ENCODE data around the gene PNPO. TPM values are rescaled to one million over a fixed set of nuclear protein-coding genes. Genes with fewer than 3 reads are reported as not detected.
A peak's percentile ranks its signal among the peaks of the same experiment; 100 is the strongest.

PNPO gene
- total RNA-seq, 2 donors from 2014 or later = 16.9 to 28.9 TPM

DNA sequence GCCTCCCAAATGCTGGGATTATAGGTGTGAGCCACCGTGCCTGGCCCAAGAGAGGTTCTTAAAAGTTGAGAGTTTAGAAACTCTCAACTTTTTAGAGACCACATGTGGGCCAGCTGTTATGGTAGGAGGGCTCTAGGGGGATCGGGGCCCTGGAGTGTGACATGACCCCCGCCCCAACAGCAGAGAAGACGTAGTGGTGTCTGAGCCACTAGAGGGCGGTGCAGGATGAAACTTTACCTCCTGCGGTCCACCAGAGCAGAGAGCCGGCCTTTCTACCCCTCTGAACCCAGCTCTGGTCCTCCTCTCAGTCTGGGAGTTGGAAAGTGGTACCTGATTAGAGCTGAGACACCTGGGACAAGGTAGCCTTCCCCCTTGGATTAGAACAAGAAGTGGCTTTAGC, 37.0 kb downstream of the PNPO start:
- Histone ChIP-seq H3K9me3 (no peaks in the 10 kb centered on the region), H3K4me3 (no peak overlapping the region), H3K27ac (no peak overlapping the region), H3K36me3 (peaks cover 60% of the 10 kb centered on the region), H3K27me3 (replicated peaks; ENCODE audit: insufficient read depth) (no peaks in the 10 kb centered on the region), H3K4me1 (ENCODE audit: control insufficient read depth in 1 of 2, low read depth in 2 of 2) (no peaks in the 10 kb centered on the region)
- no peak for ATAC-seq (ENCODE audit: insufficient number of reproducible peaks, low FRiP score, low read depth)
- no peak for DNase-seq (ENCODE audit: low spot score)
- TF ChIP-seq, protein P1, sequence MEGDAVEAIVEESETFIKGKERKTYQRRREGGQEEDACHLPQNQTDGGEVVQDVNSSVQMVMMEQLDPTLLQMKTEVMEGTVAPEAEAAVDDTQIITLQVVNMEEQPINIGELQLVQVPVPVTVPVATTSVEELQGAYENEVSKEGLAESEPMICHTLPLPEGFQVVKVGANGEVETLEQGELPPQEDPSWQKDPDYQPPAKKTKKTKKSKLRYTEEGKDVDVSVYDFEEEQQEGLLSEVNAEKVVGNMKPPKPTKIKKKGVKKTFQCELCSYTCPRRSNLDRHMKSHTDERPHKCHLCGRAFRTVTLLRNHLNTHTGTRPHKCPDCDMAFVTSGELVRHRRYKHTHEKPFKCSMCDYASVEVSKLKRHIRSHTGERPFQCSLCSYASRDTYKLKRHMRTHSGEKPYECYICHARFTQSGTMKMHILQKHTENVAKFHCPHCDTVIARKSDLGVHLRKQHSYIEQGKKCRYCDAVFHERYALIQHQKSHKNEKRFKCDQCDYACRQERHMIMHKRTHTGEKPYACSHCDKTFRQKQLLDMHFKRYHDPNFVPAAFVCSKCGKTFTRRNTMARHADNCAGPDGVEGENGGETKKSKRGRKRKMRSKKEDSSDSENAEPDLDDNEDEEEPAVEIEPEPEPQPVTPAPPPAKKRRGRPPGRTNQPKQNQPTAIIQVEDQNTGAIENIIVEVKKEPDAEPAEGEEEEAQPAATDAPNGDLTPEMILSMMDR (IDR thresholded peaks at IDR 0.05) = peak; percentile 69

DNA sequence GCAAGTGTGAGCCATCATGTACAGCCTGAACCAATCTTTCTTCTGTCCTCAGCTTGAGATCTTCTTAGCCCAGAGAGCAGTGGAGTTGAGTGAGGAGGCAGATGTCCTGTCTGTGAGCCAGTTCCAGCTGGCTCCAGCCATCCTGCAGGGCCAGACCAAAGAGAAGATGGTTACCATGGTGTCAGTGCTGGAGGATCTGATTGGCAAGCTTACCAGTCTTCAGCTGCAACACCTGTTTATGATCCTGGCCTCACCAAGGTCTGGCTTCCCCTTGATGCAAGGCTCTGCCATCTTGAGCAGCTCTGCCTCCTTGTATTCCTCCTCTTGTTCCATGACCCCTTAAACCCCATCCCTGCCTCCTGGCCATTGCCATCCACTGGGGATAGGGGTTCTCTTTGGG, 39.2 kb downstream of the PNPO start:
- DNase-seq (ENCODE audit: low spot score) = no peak
- Histone ChIP-seq H3K27ac (no peak overlapping the region), H3K27me3 (replicated peaks; ENCODE audit: insufficient read depth) (no peaks in the 10 kb centered on the region), H3K36me3 (peaks cover 41% of the 10 kb centered on the region), H3K4me1 (ENCODE audit: control insufficient read depth in 1 of 2, low read depth in 2 of 2) (no peaks in the 10 kb centered on the region), H3K4me3 (no peak overlapping the region), H3K9me3 (no peaks in the 10 kb centered on the region)
- no peak for ATAC-seq (ENCODE audit: insufficient number of reproducible peaks, low FRiP score, low read depth)
- TF ChIP-seq, protein P1 (IDR thresholded peaks at IDR 0.05) = no peak

DNA sequence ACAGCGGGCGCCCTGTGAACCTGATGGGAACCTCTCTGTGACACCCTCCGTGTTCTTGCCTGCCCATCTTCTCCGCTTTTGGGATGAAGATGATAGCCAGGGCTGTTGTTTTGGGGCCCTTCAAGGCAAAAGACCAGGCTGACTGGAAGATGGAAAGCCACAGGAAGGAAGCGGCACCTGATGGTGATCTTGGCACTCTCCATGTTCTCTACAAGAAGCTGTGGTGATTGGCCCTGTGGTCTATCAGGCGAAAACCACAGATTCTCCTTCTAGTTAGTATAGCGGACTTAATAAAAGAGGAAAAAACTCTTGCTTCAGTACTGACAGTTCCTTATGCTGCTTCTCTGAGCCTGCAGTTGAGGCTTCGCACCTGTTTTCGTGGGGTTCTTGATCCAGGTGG, 40.1 kb downstream of the PNPO start:
- ATAC-seq (ENCODE audit: insufficient number of reproducible peaks, low FRiP score, low read depth) = no peak

DNA sequence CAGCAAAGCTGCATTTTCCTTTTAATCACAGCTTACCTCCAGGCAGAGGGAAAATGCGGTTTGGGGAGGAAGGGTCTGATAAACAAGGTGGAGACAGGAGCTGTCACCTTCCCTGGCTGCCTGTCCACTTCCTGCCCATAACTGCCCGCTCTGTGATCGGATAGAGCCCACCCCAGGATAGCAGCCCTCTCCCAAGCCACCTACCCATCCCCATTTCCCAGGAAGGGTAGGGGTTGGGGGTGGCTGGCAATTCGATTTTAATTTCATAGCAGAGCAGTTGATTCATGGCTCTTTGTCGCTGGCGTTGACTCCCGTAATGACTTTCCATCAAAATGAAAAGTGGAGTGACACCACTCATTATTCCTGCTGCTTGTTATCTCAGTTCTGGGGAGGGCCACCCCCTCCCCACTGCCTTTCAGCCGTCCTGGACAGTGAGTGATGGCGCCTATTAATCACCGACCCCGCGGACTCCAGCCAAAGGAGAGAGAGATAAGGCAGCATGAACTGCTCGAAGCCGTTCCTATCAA, 40.8 kb downstream of the PNPO start:
- H3K36me3 ChIP-seq = peaks cover 25% of the 10 kb centered on the region
- no peaks in the 10 kb centered on the region for H3K27me3 ChIP-seq (replicated peaks; ENCODE audit: insufficient read depth)
- H3K27ac ChIP-seq = no peak overlapping the region
- TF ChIP-seq, protein P1 (IDR thresholded peaks at IDR 0.05) = no peak
- no peak for DNase-seq (ENCODE audit: low spot score)
- H3K4me3 ChIP-seq = no peak overlapping the region
- H3K4me1 ChIP-seq (ENCODE audit: control insufficient read depth in 1 of 2, low read depth in 2 of 2) = peaks cover 0 to 2% of the 10 kb centered on the region in 2 donors
- no peaks in the 10 kb centered on the region for H3K9me3 ChIP-seq
- ATAC-seq (ENCODE audit: insufficient number of reproducible peaks, low FRiP score, low read depth) = no peak

More for the DNA sequence above, 40.1 kb downstream of the PNPO start:
- Histone ChIP-seq H3K9me3 (no peaks in the 10 kb centered on the region), H3K36me3 (peaks cover 32% of the 10 kb centered on the region), H3K4me1 (ENCODE audit: control insufficient read depth in 1 of 2, low read depth in 2 of 2) (no peaks in the 10 kb centered on the region), H3K27ac (no peak overlapping the region), H3K4me3 (no peak overlapping the region), H3K27me3 (replicated peaks; ENCODE audit: insufficient read depth) (no peaks in the 10 kb centered on the region)
- DNase-seq (ENCODE audit: low spot score) = no peak
- TF ChIP-seq, protein P1 (IDR thresholded peaks at IDR 0.05) = no peak

DNA sequence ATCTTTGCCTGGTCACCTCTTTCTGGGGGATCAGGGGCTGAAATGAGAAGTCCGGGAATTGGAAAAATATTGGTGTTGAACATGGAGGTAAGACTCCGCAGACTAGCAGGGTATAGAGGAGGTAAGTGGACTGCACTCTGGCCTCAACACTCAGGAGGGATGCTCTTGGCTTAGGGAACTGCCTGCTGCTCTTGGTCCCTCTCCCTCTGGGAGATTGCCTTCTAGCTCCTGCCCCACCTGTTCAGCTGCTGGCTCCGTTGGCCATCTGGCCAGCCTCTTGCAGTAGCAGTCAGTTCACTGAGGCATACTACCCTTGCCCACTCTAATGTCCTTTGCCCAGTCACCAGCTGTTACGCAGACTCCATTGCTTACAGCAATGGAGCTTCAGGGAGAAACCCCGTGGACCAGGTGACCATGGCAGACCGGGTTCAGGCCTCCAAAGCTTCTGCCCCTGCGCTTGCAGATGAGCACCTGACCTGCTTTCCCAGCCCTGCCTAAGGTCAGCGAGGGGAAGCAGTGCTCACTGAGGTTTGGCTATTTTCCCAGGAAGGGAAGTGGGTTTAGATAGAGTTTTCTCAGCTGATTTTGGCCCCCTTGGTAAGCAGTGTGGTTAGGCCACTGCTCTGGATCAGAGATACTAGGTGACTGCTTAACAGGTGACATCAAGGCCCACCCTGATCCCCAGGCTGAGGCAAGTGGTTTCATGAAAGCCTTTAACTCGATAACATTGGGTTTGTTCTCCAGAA, 41.4 kb downstream of the PNPO start:
- Histone ChIP-seq H3K27me3 (replicated peaks; ENCODE audit: insufficient read depth) (no peaks in the 10 kb centered on the region), H3K4me3 (no peak overlapping the region), H3K4me1 (ENCODE audit: control insufficient read depth in 1 of 2, low read depth in 2 of 2) (peaks cover 4 to 8% of the 10 kb centered on the region in 2 donors), H3K9me3 (no peaks in the 10 kb centered on the region), H3K36me3 (peaks cover 25% of the 10 kb centered on the region), H3K27ac (no peak overlapping the region)
- TF ChIP-seq, protein P1 (IDR thresholded peaks at IDR 0.05) = no peak
- DNase-seq (ENCODE audit: low spot score) (no peak), ATAC-seq (ENCODE audit: insufficient number of reproducible peaks, low FRiP score, low read depth) (no peak)

All from thoracic aorta (tissue), 2 donors.